ENCODE data around the gene HDLBP.

DNA sequence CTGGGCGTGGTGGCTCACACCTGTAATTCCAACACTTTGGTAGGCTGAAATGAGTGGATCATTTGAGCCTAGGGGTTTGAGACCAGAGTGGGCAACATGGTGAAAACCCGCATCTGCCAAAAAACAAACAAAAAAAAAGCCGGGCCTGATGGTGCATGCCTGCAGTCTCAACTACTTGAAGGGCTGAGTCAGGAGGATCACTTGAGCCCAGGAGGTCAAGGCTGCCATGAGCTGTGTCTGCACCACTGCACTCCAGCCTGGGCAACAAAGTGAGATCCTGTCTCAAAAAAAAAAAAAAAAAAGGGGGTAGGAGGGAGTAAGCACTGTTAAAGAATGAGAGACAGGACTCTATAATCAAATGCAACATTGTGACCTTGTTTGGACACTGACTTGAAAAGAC, 54.6 kb downstream of the HDLBP start:
- TF ChIP-seq POLR2AphosphoS5 (IDR thresholded peaks at IDR 0.05; ENCODE audit: low read depth), result no peak
- TF ChIP-seq, protein P1, sequence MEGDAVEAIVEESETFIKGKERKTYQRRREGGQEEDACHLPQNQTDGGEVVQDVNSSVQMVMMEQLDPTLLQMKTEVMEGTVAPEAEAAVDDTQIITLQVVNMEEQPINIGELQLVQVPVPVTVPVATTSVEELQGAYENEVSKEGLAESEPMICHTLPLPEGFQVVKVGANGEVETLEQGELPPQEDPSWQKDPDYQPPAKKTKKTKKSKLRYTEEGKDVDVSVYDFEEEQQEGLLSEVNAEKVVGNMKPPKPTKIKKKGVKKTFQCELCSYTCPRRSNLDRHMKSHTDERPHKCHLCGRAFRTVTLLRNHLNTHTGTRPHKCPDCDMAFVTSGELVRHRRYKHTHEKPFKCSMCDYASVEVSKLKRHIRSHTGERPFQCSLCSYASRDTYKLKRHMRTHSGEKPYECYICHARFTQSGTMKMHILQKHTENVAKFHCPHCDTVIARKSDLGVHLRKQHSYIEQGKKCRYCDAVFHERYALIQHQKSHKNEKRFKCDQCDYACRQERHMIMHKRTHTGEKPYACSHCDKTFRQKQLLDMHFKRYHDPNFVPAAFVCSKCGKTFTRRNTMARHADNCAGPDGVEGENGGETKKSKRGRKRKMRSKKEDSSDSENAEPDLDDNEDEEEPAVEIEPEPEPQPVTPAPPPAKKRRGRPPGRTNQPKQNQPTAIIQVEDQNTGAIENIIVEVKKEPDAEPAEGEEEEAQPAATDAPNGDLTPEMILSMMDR (IDR thresholded peaks at IDR 0.05; ENCODE audit: insufficient read depth, low read length), result no peak
- TF ChIP-seq GABPA (IDR thresholded peaks at IDR 0.05; ENCODE audit: low read depth), result no peak
- TF ChIP-seq, protein P2, sequence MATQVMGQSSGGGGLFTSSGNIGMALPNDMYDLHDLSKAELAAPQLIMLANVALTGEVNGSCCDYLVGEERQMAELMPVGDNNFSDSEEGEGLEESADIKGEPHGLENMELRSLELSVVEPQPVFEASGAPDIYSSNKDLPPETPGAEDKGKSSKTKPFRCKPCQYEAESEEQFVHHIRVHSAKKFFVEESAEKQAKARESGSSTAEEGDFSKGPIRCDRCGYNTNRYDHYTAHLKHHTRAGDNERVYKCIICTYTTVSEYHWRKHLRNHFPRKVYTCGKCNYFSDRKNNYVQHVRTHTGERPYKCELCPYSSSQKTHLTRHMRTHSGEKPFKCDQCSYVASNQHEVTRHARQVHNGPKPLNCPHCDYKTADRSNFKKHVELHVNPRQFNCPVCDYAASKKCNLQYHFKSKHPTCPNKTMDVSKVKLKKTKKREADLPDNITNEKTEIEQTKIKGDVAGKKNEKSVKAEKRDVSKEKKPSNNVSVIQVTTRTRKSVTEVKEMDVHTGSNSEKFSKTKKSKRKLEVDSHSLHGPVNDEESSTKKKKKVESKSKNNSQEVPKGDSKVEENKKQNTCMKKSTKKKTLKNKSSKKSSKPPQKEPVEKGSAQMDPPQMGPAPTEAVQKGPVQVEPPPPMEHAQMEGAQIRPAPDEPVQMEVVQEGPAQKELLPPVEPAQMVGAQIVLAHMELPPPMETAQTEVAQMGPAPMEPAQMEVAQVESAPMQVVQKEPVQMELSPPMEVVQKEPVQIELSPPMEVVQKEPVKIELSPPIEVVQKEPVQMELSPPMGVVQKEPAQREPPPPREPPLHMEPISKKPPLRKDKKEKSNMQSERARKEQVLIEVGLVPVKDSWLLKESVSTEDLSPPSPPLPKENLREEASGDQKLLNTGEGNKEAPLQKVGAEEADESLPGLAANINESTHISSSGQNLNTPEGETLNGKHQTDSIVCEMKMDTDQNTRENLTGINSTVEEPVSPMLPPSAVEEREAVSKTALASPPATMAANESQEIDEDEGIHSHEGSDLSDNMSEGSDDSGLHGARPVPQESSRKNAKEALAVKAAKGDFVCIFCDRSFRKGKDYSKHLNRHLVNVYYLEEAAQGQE (IDR thresholded peaks at IDR 0.05; ENCODE audit: insufficient replicate concordance, low read depth), result no peak
- TF ChIP-seq SPI1 (IDR thresholded peaks at IDR 0.05; ENCODE audit: borderline replicate concordance, low read depth), result no peak

Data from HL-60 (cell line).